Endothelial cell (in vitro differentiated cells): ENCODE measurements around the gene IL27RA. TPM values are rescaled to one million over a fixed set of nuclear protein-coding genes. Genes with fewer than 3 reads are reported as not detected.

ENCODE experiments used
- DNase-seq: peaks from one replicate; pipeline ENCODE4 v3.0.0; 2021; ENCODE audit warnings: low spot score
- H3K27ac Mint-ChIP-seq: one replicate; pipeline ENCODE4 v1.8.0; 2021; ENCODE audit warnings: mixed read lengths, inconsistent platforms; ENCODE audit not compliant: unreplicated experiment
- H3K27me3 Mint-ChIP-seq: one replicate; pipeline ENCODE4 v1.8.0; 2021; ENCODE audit warnings: mild to moderate bottlenecking, moderate library complexity, mixed read lengths, inconsistent platforms; ENCODE audit not compliant: unreplicated experiment
- H3K36me3 Mint-ChIP-seq: one replicate; pipeline ENCODE4 v1.8.0; 2021; ENCODE audit warnings: mild to moderate bottlenecking, low read depth, mixed read lengths, inconsistent platforms; ENCODE audit not compliant: unreplicated experiment
- H3K4me1 Mint-ChIP-seq: one replicate; pipeline ENCODE4 v1.8.0; 2021; ENCODE audit warnings: mild to moderate bottlenecking, mixed read lengths, inconsistent platforms; ENCODE audit not compliant: unreplicated experiment
- H3K4me3 Mint-ChIP-seq: one replicate; pipeline ENCODE4 v1.8.0; 2021; ENCODE audit warnings: mild to moderate bottlenecking, mixed read lengths, inconsistent platforms; ENCODE audit not compliant: unreplicated experiment
- H3K9me3 Mint-ChIP-seq: one replicate; pipeline ENCODE4 v1.8.0; 2021; ENCODE audit warnings: mixed read lengths, inconsistent platforms; ENCODE audit not compliant: unreplicated experiment
- total RNA-seq: library from RNA; stranded (reverse); fragmentation: NEBNext Ultra II Directional; extraction: Animal tissue kit (Norgen Biotek cat#: 25700); gene quantifications from one replicate; pipeline ENCODE4 v1.2.1, GENCODE V29; 2021; ENCODE audit not compliant: unreplicated experiment
- TF ChIP-seq, protein P1 (sequence below): fragments of 200-600 bp; sonication (generic); IDR thresholded peaks from one replicate; pipeline ENCODE4 v1.5.0; 2021; ENCODE audit warnings: antibody characterized with exemption; ENCODE audit not compliant: unreplicated experiment

Gene IL27RA
- total RNA-seq, 1 donor from 2014 or later = 6.3 TPM

- no peaks in the 10 kb centered on the region for H3K9me3 Mint-ChIP-seq
- no peaks in the 10 kb centered on the region for H3K36me3 Mint-ChIP-seq
- H3K4me1 Mint-ChIP-seq = peaks cover 8% of the 10 kb centered on the region
- H3K27me3 Mint-ChIP-seq = peaks cover 6% of the 10 kb centered on the region
- H3K4me3 Mint-ChIP-seq = no peak within 1 kb of the TSS
- TF ChIP-seq, protein P1, sequence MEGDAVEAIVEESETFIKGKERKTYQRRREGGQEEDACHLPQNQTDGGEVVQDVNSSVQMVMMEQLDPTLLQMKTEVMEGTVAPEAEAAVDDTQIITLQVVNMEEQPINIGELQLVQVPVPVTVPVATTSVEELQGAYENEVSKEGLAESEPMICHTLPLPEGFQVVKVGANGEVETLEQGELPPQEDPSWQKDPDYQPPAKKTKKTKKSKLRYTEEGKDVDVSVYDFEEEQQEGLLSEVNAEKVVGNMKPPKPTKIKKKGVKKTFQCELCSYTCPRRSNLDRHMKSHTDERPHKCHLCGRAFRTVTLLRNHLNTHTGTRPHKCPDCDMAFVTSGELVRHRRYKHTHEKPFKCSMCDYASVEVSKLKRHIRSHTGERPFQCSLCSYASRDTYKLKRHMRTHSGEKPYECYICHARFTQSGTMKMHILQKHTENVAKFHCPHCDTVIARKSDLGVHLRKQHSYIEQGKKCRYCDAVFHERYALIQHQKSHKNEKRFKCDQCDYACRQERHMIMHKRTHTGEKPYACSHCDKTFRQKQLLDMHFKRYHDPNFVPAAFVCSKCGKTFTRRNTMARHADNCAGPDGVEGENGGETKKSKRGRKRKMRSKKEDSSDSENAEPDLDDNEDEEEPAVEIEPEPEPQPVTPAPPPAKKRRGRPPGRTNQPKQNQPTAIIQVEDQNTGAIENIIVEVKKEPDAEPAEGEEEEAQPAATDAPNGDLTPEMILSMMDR = no peak
- no peak for DNase-seq
- no peak within 1 kb of the TSS for H3K27ac Mint-ChIP-seq
Observed at GRCh38 chr19:14061751-14062557, 30.4 kb downstream of the IL27RA start, which contains the start of gene PALM3. TSS of gene PALM3 (minus strand) at chr19:14062076. CDS start at chr19:14061980, 96 bp downstream.

- no peaks in the 10 kb centered on the region for H3K9me3 Mint-ChIP-seq
- H3K4me1 Mint-ChIP-seq = peaks cover 8% of the 10 kb centered on the region
- H3K27me3 Mint-ChIP-seq = peaks cover 4% of the 10 kb centered on the region
- no peak for DNase-seq
- H3K36me3 Mint-ChIP-seq = no peaks in the 10 kb centered on the region
- H3K4me3 Mint-ChIP-seq = no peak overlapping the region
- no peak overlapping the region for H3K27ac Mint-ChIP-seq
- TF ChIP-seq, protein P1 = no peak
Observed at GRCh38 chr19:14062558-14062855, 30.9 kb downstream of the IL27RA start.

GRCh38 chr19:14063105-14063504 is 31.5 kb downstream of the IL27RA start:
- Mint-ChIP-seq H3K27ac (no peak overlapping the region), H3K27me3 (peaks cover 4% of the 10 kb centered on the region), H3K4me1 (peaks cover 8% of the 10 kb centered on the region), H3K4me3 (no peak overlapping the region), H3K36me3 (no peaks in the 10 kb centered on the region), H3K9me3 (no peaks in the 10 kb centered on the region)
- no peak for DNase-seq
- TF ChIP-seq, protein P1 = no peak

- peaks cover 2% of the 10 kb centered on the region for H3K27me3 Mint-ChIP-seq
- H3K9me3 Mint-ChIP-seq = no peaks in the 10 kb centered on the region
- no peaks in the 10 kb centered on the region for H3K36me3 Mint-ChIP-seq
- H3K27ac Mint-ChIP-seq = no peak overlapping the region
- no peaks in the 10 kb centered on the region for H3K4me1 Mint-ChIP-seq
- DNase-seq = no peak
- TF ChIP-seq, protein P1 = no peak
- no peak overlapping the region for H3K4me3 Mint-ChIP-seq
Observed at GRCh38 chr19:14066134-14066533, 34.6 kb downstream of the IL27RA start.

DNA sequence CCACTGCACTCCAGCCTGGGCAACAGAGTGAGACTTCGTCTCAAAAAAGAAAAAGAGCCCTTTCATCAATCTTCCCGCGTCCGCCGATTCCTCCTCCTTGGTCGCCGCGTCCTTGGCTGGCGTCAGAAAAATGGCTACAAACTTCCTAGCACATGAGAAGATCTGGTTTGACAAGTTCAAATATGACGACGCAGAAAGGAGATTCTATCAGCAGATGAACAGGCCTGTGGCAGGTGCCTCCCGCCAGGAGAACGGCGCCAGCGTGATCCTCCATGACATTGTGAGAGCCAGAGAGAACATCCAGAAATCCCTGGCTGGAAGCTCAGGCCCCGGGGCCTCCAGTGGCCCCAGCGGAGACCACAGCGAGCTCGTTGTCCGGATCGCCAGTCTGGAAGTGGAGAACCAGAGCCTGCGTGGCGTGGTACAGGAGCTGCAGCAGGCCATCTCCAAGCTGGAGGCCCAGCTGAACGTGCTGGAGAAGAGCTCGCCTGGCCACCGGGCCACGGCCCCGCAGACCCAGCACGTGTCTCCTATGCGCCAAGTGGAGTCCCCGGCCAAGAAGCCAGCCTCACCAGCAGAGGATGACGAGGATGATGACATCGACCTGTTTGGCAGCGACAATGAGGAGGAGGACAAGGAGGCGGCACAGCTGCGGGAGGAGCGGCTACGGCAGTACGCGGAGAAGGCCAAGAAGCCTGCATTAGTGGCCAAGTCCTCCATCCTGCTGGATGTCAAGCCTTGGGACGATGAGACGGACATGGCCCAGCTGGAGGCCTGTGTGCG is 38.9 kb downstream of the IL27RA start:
- peak overlapping the region; percentile 25 for H3K4me3 Mint-ChIP-seq
- peaks cover 3% of the 10 kb centered on the region for H3K4me1 Mint-ChIP-seq
- DNase-seq = no peak
- no peaks in the 10 kb centered on the region for H3K9me3 Mint-ChIP-seq
- no peaks in the 10 kb centered on the region for H3K36me3 Mint-ChIP-seq
- TF ChIP-seq, protein P1 = no peak
- H3K27me3 Mint-ChIP-seq = peaks cover 10% of the 10 kb centered on the region
- H3K27ac Mint-ChIP-seq = no peak overlapping the region
